Muscle layer of duodenum (tissue), 2 donors: Measurements from ENCODE around the gene UBE3C.
"Not testable (repeated sequence)": the region's sequence is repeated elsewhere in the genome, so short reads cannot be mapped to it uniquely, and the experiment has no call there.

Source experiments
- H3K27ac ChIP-seq: one replicate; pipeline ENCODE4 v1.7.0; 2013; ENCODE audit warnings: mild to moderate bottlenecking, low read length
- H3K27me3 ChIP-seq: one replicate; pipeline ENCODE4 v1.7.0; 2013; ENCODE audit warnings: low read depth, mild to moderate bottlenecking, control low read depth, low read length
- H3K36me3 ChIP-seq, 2 donors: one replicate each; pipeline ENCODE4 v1.7.0; 2013; ENCODE audit warnings: low read length in 2 of 2, control low read depth in 1 of 2, mild to moderate bottlenecking in 1 of 2; ENCODE audit not compliant: insufficient read depth in 2 of 2, control insufficient read depth in 1 of 2
- H3K4me1 ChIP-seq, 2 donors: one replicate each; pipeline ENCODE4 v1.7.0; 2013; ENCODE audit warnings: low read length in 2 of 2, mild to moderate bottlenecking in 2 of 2, control low read depth in 1 of 2, moderate library complexity in 1 of 2; ENCODE audit not compliant: insufficient read depth in 2 of 2, control insufficient read depth in 1 of 2
- H3K4me3 ChIP-seq, 2 donors: one replicate each; pipeline ENCODE4 v1.7.0; 2013; ENCODE audit warnings: low read length in 2 of 2, low read depth in 1 of 2, mild to moderate bottlenecking in 1 of 2
- H3K9me3 ChIP-seq, 2 donors: one replicate each; pipeline ENCODE4 v1.7.0; 2013; ENCODE audit warnings: low read length in 2 of 2, control low read depth in 1 of 2, mild to moderate bottlenecking in 1 of 2; ENCODE audit not compliant: control insufficient read depth in 1 of 2
- donor health status: healthy.

UBE3C gene

GRCh38 chr7:157138424-157139110 is at the start of gene UBE3C:
Gene UBE3C (plus strand): TSS chr7:157138926. CDS start chr7:157139273, 347 bp downstream.
- Histone ChIP-seq H3K27me3 (no peaks in the 10 kb centered on the region), H3K4me3 (peak within 1 kb of the TSS; percentile 85 to 86), H3K27ac (peak within 1 kb of the TSS; percentile 76), H3K4me1 (peaks cover 0 to 23% of the 10 kb centered on the region in 2 donors), H3K36me3 (peaks cover 0 to 8% of the 10 kb centered on the region in 2 donors), H3K9me3 (no peaks in the 10 kb centered on the region)

- Histone ChIP-seq H3K36me3 (no peaks in the 10 kb centered on the region), H3K4me1 (no peaks in the 10 kb centered on the region), H3K9me3 (peaks cover 0 to 21% of the 10 kb centered on the region in 2 donors), H3K4me3 (no peak overlapping the region), H3K27me3 (no peaks in the 10 kb centered on the region), H3K27ac (no peak overlapping the region)
These were observed 49.6 kb upstream of the UBE3C start for GRCh38 chr7:157089100-157089610.

GRCh38 chr7:157090485-157091165 is 48.1 kb upstream of the UBE3C start:
- no peak overlapping the region for H3K4me3 ChIP-seq
- H3K27me3 ChIP-seq: no peaks in the 10 kb centered on the region
- H3K27ac ChIP-seq: no peak overlapping the region
- peaks cover 0 to 8% of the 10 kb centered on the region in 2 donors for H3K9me3 ChIP-seq
- no peaks in the 10 kb centered on the region for H3K36me3 ChIP-seq
- H3K4me1 ChIP-seq: no peaks in the 10 kb centered on the region

GRCh38 chr7:157096286-157097055 is 42.3 kb upstream of the UBE3C start:
- H3K9me3 ChIP-seq: peaks cover 0 to 8% of the 10 kb centered on the region in 2 donors
- H3K4me1 ChIP-seq: no peaks in the 10 kb centered on the region
- H3K27ac ChIP-seq: no peak overlapping the region
- H3K4me3 ChIP-seq: no peak overlapping the region
- H3K27me3 ChIP-seq: no peaks in the 10 kb centered on the region
- no peaks in the 10 kb centered on the region for H3K36me3 ChIP-seq

GRCh38 chr7:157097056-157097329 is 41.7 kb upstream of the UBE3C start:
- H3K36me3 ChIP-seq: no peaks in the 10 kb centered on the region
- no peaks in the 10 kb centered on the region for H3K27me3 ChIP-seq
- no peaks in the 10 kb centered on the region for H3K4me1 ChIP-seq
- no peak overlapping the region for H3K27ac ChIP-seq
- H3K9me3 ChIP-seq: peaks cover 0 to 8% of the 10 kb centered on the region in 2 donors
- H3K4me3 ChIP-seq: no peak overlapping the region

GRCh38 chr7:157097569-157097968 is 41.2 kb upstream of the UBE3C start:
- no peaks in the 10 kb centered on the region for H3K36me3 ChIP-seq
- no peak overlapping the region for H3K4me3 ChIP-seq
- peaks cover 0 to 8% of the 10 kb centered on the region in 2 donors for H3K9me3 ChIP-seq
- H3K4me1 ChIP-seq: no peaks in the 10 kb centered on the region
- H3K27me3 ChIP-seq: no peaks in the 10 kb centered on the region
- no peak overlapping the region for H3K27ac ChIP-seq

- H3K27ac ChIP-seq, H3K27me3 ChIP-seq, H3K4me1 ChIP-seq: not testable (repeated sequence)
These were observed 38.7 kb upstream of the UBE3C start for GRCh38 chr7:157100005-157100404.

GRCh38 chr7:157103641-157104040 is 35.1 kb upstream of the UBE3C start:
- not testable (repeated sequence) for H3K36me3 ChIP-seq, H3K27me3 ChIP-seq, H3K9me3 ChIP-seq, H3K4me1 ChIP-seq, H3K4me3 ChIP-seq, H3K27ac ChIP-seq

More at GRCh38 chr7:157100005-157100404, 38.7 kb upstream of the UBE3C start:
- H3K9me3 ChIP-seq, H3K36me3 ChIP-seq, H3K4me3 ChIP-seq: not testable (repeated sequence)

GRCh38 chr7:157111311-157111710 is 27.4 kb upstream of the UBE3C start:
- no peak overlapping the region for H3K4me3 ChIP-seq
- H3K27ac ChIP-seq: no peak overlapping the region
- no peaks in the 10 kb centered on the region for H3K36me3 ChIP-seq
- peaks cover 11 to 15% of the 10 kb centered on the region in 2 donors for H3K9me3 ChIP-seq
- no peaks in the 10 kb centered on the region for H3K27me3 ChIP-seq
- no peaks in the 10 kb centered on the region for H3K4me1 ChIP-seq

GRCh38 chr7:157112706-157113105 is 26.0 kb upstream of the UBE3C start:
- no peak overlapping the region for H3K4me3 ChIP-seq
- H3K36me3 ChIP-seq: no peaks in the 10 kb centered on the region
- H3K27me3 ChIP-seq: no peaks in the 10 kb centered on the region
- H3K9me3 ChIP-seq: peaks cover 9 to 12% of the 10 kb centered on the region in 2 donors
- H3K4me1 ChIP-seq: no peaks in the 10 kb centered on the region
- H3K27ac ChIP-seq: no peak overlapping the region

- Histone ChIP-seq H3K36me3 (no peaks in the 10 kb centered on the region), H3K9me3 (peaks cover 10 to 14% of the 10 kb centered on the region in 2 donors), H3K27ac (no peak overlapping the region), H3K4me1 (no peaks in the 10 kb centered on the region), H3K27me3 (no peaks in the 10 kb centered on the region), H3K4me3 (no peak overlapping the region)
These were observed 25.1 kb upstream of the UBE3C start for GRCh38 chr7:157113607-157114006.
